Neuronal stem cell (in vitro differentiated cells): ENCODE results near the gene CBX8.

Experiments used
- DNase-seq: peaks from one replicate; pipeline ENCODE4 v3.0.0-alpha.2; 2013; ENCODE audit warnings: low spot score
- H2AFZ ChIP-seq: one replicate; pipeline ENCODE4 v1.6.1; 2013; ENCODE audit warnings: mild to moderate bottlenecking, low read length, inconsistent platforms
- H2AK5ac ChIP-seq: 2 replicates; pipeline ENCODE4 v1.6.1; 2013; ENCODE audit warnings: low read depth, mild to moderate bottlenecking, inconsistent platforms, low read length, moderate library complexity, mixed read lengths
- H2BK120ac ChIP-seq: 2 replicates; pipeline ENCODE4 v1.6.1; 2013; ENCODE audit warnings: low read depth, mild to moderate bottlenecking, inconsistent platforms, low read length, moderate library complexity, mixed read lengths
- H2BK12ac ChIP-seq: one replicate; pipeline ENCODE4 v1.6.1; 2013; ENCODE audit warnings: low read length, inconsistent platforms
- H2BK15ac ChIP-seq: 2 replicates; pipeline ENCODE4 v1.6.1; 2013; ENCODE audit warnings: mild to moderate bottlenecking, low read length, inconsistent platforms, mixed read lengths
- H2BK5ac ChIP-seq: one replicate; pipeline ENCODE4 v1.6.1; 2013; ENCODE audit warnings: inconsistent platforms, mild to moderate bottlenecking, low read length, moderate library complexity
- H3K14ac ChIP-seq: one replicate; pipeline ENCODE4 v1.6.1; 2013; ENCODE audit warnings: low read length, inconsistent platforms
- H3K18ac ChIP-seq: 2 replicates; pipeline ENCODE4 v1.6.1; 2013; ENCODE audit warnings: low read length, inconsistent platforms
- H3K23ac ChIP-seq: 2 replicates; pipeline ENCODE4 v1.6.1; 2013; ENCODE audit warnings: low read depth, mild to moderate bottlenecking, mixed read lengths, low read length, inconsistent platforms; ENCODE audit not compliant: poor library complexity
- H3K27ac ChIP-seq: replicated peaks from 3 replicates; pipeline ENCODE4 v1.5.1; 2013; ENCODE audit warnings: low read length, inconsistent platforms
- H3K27me3 ChIP-seq, 3 experiments: 2 replicates each; pipeline ENCODE4 v1.6.1; 2013; ENCODE audit warnings: low read length in 3 of 3, mild to moderate bottlenecking in 2 of 3, inconsistent platforms in 1 of 3, low read depth in 1 of 3, mixed read lengths in 1 of 3, moderate library complexity in 1 of 3; ENCODE audit not compliant: control insufficient read depth in 3 of 3, insufficient read depth in 3 of 3
- H3K36me3 ChIP-seq, 2 donors: replicated peaks in 1 of 2; 2 replicates each; pipeline ENCODE4 v1.6.1; 2013; ENCODE audit warnings: low read length in 2 of 2; ENCODE audit not compliant: control insufficient read depth in 2 of 2, insufficient read depth in 2 of 2
- H3K4ac ChIP-seq: 2 replicates; pipeline ENCODE4 v1.6.1; 2013; ENCODE audit warnings: inconsistent platforms, mild to moderate bottlenecking, low read length, moderate library complexity
- H3K4me1 ChIP-seq, 2 donors: 1 replicate in 1 of 2; 2 replicates in 1 of 2; pipeline ENCODE4 v1.6.1; 2013; ENCODE audit warnings: low read length in 2 of 2, low read depth in 1 of 2; ENCODE audit not compliant: control insufficient read depth in 2 of 2, insufficient read depth in 1 of 2
- H3K4me2 ChIP-seq: one replicate; pipeline ENCODE4 v1.6.1; 2013; ENCODE audit warnings: mild to moderate bottlenecking, low read length, inconsistent platforms; ENCODE audit not compliant: insufficient read depth, poor library complexity, severe bottlenecking
- H3K4me3 ChIP-seq, 2 donors: 2 replicates each; pipeline ENCODE4 v1.5.1; 2013; ENCODE audit warnings: low read length in 2 of 2, mild to moderate bottlenecking in 2 of 2, inconsistent platforms in 1 of 2, moderate library complexity in 1 of 2
- H3K79me1 ChIP-seq: one replicate; pipeline ENCODE4 v1.6.1; 2013; ENCODE audit warnings: low read depth, mild to moderate bottlenecking, inconsistent platforms, low read length, moderate library complexity
- H3K9ac ChIP-seq: one replicate; pipeline ENCODE4 v1.6.1; 2013; ENCODE audit warnings: mild to moderate bottlenecking, low read depth, low read length, inconsistent platforms; ENCODE audit not compliant: poor library complexity
- H3K9me3 ChIP-seq, 2 donors: replicated peaks in 1 of 2; 2 replicates each; pipeline versions ENCODE3 to v1.6.1; 2013; ENCODE audit warnings: low read length in 2 of 2, mild to moderate bottlenecking in 2 of 2, inconsistent platforms in 1 of 2, low read depth in 1 of 2, mixed read lengths in 1 of 2, moderate library complexity in 1 of 2; ENCODE audit not compliant: control insufficient read depth in 2 of 2, insufficient read depth in 1 of 2
- H4K8ac ChIP-seq: one replicate; pipeline ENCODE4 v1.6.1; 2013; ENCODE audit warnings: low read depth, mild to moderate bottlenecking, inconsistent platforms, low read length, moderate library complexity
- H4K91ac ChIP-seq: one replicate; pipeline ENCODE4 v1.6.1; 2013; ENCODE audit warnings: low read length, low read depth, mild to moderate bottlenecking, inconsistent platforms; ENCODE audit not compliant: poor library complexity
- WGBS, 2 donors: extraction: QIAGEN DNeasy Blood & Tissue Kit; methylation state at CpG; one replicate each; pipeline ENCODE4 v1.1.7; 2013; ENCODE audit warnings: missing lambda C conversion rate in 2 of 2, mixed read lengths in 1 of 2; ENCODE audit not compliant: insufficient read length in 2 of 2, insufficient replicate concordance in 1 of 2; ENCODE audit errors: extremely low coverage in 2 of 2; 5-methylcytosine and 5-hydroxymethylcytosine counted together

The CBX8 gene

DNA sequence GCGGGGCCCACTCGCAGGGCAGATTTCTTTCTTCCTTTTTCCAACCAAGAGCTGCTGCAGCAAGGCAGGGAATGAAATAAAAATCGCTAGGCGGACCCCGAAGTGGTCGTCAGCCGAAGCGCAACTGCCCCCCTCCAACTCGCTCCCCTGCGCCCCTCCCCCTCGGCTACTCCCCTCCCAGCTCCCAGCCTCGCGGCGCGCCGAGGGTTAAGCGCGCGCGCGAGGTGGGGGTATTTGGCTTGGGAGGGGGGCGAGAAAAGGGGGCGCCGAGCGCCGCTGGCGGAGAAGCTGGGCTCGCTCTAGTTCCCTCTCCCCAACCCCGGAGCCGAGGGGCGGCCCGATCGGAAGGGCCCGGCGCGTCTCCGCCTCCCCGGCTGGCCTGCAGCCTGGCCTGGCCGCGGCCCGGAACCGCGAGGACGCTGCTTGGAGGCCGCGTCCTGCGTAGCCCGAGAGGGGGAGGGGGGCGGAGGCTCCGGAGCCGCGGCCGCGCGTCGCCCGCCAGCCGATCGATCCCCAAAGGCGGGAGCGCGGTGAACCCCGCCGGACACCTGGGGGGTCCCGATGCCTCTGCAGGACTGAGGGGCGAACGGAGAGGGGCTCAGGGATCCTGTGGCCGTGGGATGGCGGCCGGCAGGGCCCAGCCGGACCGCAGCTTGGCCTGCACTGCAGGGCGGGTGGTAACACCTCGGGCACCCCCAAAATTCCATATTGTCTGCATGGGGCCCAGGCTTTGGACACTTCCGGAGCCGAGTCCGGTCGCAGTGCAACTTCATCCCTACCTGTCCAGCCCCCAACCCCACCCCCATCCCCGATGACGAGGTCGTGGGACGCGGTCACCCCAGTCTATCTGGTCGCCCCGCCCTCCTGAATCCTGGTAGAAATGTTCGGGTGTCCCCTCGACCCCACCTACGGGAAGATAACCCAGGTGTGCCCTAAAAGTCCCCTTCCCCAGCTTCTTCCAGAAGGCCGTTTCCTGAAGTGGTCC, 47.2 kb upstream of the CBX8 start:
- H2BK120ac ChIP-seq, result peak overlapping the region; percentile 67
- peak overlapping the region; percentile 99 for H2BK15ac ChIP-seq
- H2BK12ac ChIP-seq, result peak overlapping the region; percentile 94
- peak overlapping the region; percentile 86 for H3K4me2 ChIP-seq
- H2BK5ac ChIP-seq, result peak overlapping the region; percentile 39
- H3K4me3 ChIP-seq, result peak overlapping the region; percentile 50 to 79
- peak overlapping the region; percentile 84 for H3K9ac ChIP-seq
- H3K4ac ChIP-seq, result peak overlapping the region; percentile 98
- no peak overlapping the region for H3K23ac ChIP-seq
- H3K27ac ChIP-seq, result no peak overlapping the region
- no peak for DNase-seq
- H2AK5ac ChIP-seq, result peak overlapping the region; percentile 99
- no peaks in the 10 kb centered on the region for H3K36me3 ChIP-seq
- peak overlapping the region; percentile 56 for H3K14ac ChIP-seq
- H2AFZ ChIP-seq, result peak overlapping the region; percentile 97
- no peaks in the 10 kb centered on the region for H3K79me1 ChIP-seq
- peaks cover 0 to 3% of the 10 kb centered on the region in 2 donors for H3K9me3 ChIP-seq
- no peak overlapping the region for H4K91ac ChIP-seq
- peak overlapping the region; percentile 99 for H3K18ac ChIP-seq
- WGBS, 2 donors, result no CpG with 5 or more reads among the region's 89 CpGs
- H3K27me3 ChIP-seq, result peaks cover 41 to 60% (median 53%) of the 10 kb centered on the region in 3 experiments
- peaks cover 17 to 23% of the 10 kb centered on the region in 2 donors for H3K4me1 ChIP-seq
- H4K8ac ChIP-seq, result no peak overlapping the region

DNA sequence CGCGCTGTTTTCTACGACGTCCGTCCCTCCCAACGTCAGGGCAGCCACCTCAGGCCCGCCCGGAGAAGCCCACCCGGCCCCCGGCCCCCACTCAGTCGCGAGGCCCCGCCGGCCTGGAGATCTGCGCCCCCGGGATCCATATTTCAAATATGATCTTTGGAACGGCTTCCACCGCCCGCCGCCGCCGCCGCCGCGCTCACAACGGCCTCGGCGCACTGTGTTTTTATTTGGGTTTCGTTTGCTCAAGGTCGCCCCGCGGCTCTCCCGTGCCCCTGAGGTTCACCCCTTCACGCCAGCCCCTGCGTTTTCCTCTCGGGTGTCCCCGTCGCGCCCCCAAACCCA, 46.6 kb upstream of the CBX8 start:
- no peak overlapping the region for H3K14ac ChIP-seq
- H3K27me3 ChIP-seq, result peaks cover 41 to 60% (median 47%) of the 10 kb centered on the region in 3 experiments
- no peak overlapping the region for H3K27ac ChIP-seq

DNA sequence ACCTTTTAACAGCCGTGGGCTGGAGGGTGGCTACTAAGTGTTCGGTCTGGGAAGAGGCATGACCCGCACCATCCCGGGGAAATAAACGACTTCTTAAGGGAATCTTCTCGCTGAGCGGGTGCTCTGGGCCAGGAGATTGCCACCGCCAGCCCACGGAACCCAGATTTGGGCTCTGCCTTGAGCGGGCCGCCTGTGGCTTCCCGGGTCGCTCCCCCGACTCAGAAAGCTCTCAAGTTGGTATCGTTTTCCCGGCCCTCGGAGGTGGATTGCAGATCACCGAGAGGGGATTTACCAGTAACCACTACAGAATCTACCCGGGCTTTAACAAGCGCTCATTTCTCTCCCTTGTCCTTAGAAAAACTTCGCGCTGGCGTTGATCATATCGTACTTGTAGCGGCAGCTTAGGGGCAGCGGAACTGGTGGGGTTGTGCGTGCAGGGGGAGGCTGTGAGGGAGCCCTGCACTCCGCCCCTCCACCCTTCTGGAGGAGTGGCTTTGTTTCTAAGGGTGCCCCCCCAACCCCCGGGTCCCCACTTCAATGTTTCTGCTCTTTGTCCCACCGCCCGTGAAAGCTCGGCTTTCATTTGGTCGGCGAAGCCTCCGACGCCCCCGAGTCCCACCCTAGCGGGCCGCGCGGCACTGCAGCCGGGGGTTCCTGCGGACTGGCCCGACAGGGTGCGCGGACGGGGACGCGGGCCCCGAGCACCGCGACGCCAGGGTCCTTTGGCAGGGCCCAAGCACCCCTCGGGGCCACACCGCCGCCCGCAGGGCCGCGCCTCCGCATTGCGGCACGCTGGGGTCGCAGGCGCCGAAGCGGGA, 46.0 kb upstream of the CBX8 start:
- Histone ChIP-seq H4K91ac (no peak overlapping the region), H3K14ac (no peak overlapping the region), H3K79me1 (no peaks in the 10 kb centered on the region), H3K4ac (no peak overlapping the region), H3K36me3 (no peaks in the 10 kb centered on the region), H3K4me2 (peak overlapping the region; percentile 86), H2BK15ac (peak overlapping the region; percentile 96), H2AK5ac (peak overlapping the region; percentile 86), H3K23ac (peak overlapping the region; percentile 73), H3K18ac (peak overlapping the region; percentile 99), H2BK120ac (peak overlapping the region; percentile 72), H3K4me1 (peaks cover 19 to 23% of the 10 kb centered on the region in 2 donors), H3K9ac (no peak overlapping the region), H2AFZ (peak overlapping the region; percentile 97), H4K8ac (no peak overlapping the region), H3K9me3 (peaks cover 0 to 3% of the 10 kb centered on the region in 2 donors), H2BK5ac (peak overlapping the region; percentile 53), H3K27ac (no peak overlapping the region), H3K27me3 (peaks cover 41 to 61% (median 46%) of the 10 kb centered on the region in 3 experiments), H2BK12ac (peak overlapping the region; percentile 97), H3K4me3 (peak overlapping the region; percentile 4 to 50)
- no CpG with 5 or more reads among the region's 66 CpGs for WGBS, 2 donors
- DNase-seq, result no peak

More for the DNA sequence above, 46.6 kb upstream of the CBX8 start:
- Histone ChIP-seq H3K36me3 (no peaks in the 10 kb centered on the region), H3K79me1 (no peaks in the 10 kb centered on the region), H2BK5ac (peak overlapping the region; percentile 39), H3K4me3 (peak overlapping the region; percentile 50 to 63), H3K4me2 (peak overlapping the region; percentile 86), H3K4me1 (peaks cover 16 to 23% of the 10 kb centered on the region in 2 donors), H4K91ac (no peak overlapping the region), H2AK5ac (peak overlapping the region; percentile 86), H3K23ac (peak overlapping the region; percentile 73), H3K9ac (no peak overlapping the region), H4K8ac (no peak overlapping the region), H2BK15ac (peak overlapping the region; percentile 74), H3K18ac (peak overlapping the region; percentile 99), H3K9me3 (peaks cover 0 to 3% of the 10 kb centered on the region in 2 donors), H3K4ac (no peak overlapping the region), H2AFZ (peak overlapping the region; percentile 97), H2BK12ac (peak overlapping the region; percentile 97), H2BK120ac (peak overlapping the region; percentile 67)
- WGBS, 2 donors, result no CpG with 5 or more reads among the region's 39 CpGs
- no peak for DNase-seq
